Stimulated activated CD8-positive, alpha-beta memory T cell treated with anti-CD3 and anti-CD28 coated beads, Interleukin-4, amount 100 ng/mL, for 4 hours (primary cell): ENCODE measurements around the gene FAM216A.
"Not testable (repeated sequence)": the region's sequence is repeated elsewhere in the genome, so short reads cannot be mapped to it uniquely, and the experiment has no call there.

ENCODE experiments used
- DNase-seq, 2 donors: peaks; one replicate each; pipeline ENCODE4 v3.0.0-alpha.2; 2020; ENCODE audit warnings: low read depth in 2 of 2, low spot score in 1 of 2

The FAM216A gene

DNA sequence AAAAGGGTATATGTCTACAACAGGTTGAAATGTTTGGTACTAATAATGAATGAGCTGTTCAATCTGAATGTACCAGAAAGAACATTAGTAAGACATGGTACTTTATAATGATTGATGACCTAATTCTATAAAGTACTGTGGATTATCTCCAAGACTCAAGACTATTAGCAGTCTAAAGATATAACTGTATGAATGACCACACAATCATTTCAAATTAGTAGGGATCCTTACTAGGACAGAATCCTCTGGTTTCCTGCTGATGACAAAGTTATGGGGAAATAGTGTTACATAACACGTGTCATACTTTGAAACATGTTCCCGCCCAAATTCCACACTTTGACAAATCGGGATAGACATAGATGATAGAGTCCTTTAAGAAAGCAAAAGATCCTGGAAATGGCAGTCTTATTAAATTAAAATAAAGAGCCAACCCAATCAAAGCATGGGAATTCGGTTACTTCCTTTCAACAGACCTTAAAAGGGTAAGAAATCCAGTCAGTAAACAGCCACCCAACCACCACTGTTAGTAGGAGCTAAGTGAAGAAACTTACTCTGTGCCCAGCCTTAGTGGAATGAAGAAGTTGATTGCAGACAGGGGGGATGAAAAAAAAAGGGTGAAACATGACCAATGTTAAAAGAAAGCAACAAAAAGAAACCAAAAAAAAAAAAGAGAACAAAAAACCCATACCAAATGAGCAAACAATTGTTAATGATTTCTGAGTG lies 30.5 kb downstream of the FAM216A start:
- DNase-seq: no peak

DNA sequence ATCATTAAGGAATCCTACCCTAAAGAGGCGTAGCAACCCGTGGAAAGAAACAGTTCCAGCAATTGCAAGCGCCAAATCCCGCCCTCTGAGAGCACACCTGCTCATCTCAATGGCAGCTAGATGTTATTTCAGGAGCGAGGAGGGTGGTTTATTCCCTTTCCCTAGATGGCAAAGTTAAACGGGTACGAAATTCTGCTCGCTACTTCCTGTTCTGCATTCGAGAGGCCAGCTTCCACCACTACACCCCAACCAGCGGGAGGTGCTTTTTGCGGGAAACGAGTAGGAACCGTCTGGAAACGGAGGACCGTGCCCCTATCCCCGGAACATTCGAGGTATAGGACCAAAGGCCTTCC lies 32.7 kb downstream of the FAM216A start:
- no peak for DNase-seq

DNA sequence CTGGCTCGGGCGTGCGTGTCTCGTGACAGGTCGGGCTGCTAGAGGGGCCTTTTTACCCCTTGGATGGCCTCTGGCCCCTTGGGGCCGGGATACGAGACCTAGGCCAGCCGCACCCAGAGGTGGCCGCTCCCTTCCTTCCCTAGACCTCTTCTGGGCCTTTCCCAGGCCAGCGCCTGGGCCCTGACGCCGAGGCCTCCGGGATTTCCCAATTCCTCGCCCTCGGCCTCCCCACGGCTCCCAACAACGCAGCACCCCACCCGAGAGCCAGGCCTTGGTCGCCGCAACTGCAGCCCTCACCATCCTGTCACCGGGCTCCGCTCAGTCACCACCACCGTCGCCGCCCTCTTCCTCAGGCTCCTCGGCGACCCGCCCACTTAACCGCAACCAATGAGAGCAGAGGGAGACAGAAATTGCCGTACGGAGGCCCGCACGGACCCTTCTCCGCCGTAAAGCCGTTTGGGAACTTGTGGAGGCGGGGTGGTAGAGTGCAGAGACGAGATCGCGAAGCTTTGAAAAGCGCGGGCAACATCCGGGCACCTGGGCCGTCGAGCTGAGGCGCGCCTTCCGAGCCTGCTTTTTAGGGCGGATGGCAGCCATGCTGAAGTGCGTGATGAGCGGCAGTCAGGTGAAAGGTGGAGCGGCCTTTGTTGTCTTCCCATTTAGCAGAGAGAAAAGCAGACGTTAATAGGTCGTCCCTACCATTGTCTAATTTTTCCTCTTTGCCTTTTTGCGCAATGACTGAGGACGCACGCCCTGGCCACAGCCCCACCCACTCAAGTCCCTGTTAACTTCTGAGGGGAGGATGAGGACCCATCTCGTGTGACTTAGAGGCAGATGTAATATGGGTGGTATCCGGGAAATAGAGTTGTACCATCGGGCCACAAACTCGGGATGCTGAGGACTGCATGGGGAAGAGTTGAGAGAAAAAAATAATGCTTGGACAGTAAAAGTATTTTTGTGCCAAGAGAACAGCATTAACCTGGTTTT lies 33.4 kb downstream of the FAM216A start, which contains the start of the genes RAD9B and VPS29:
Gene RAD9B, plus strand, starts transcription at position 580 of the 987 bp plus-strand sequence. Its CDS starts 7 bp downstream, at position 587.
Gene VPS29, minus strand, starts transcription at position 360 of the 987 bp plus-strand sequence. Its CDS starts 60 bp downstream, at position 300.
- peak; percentile 97 to 98 for DNase-seq

DNA sequence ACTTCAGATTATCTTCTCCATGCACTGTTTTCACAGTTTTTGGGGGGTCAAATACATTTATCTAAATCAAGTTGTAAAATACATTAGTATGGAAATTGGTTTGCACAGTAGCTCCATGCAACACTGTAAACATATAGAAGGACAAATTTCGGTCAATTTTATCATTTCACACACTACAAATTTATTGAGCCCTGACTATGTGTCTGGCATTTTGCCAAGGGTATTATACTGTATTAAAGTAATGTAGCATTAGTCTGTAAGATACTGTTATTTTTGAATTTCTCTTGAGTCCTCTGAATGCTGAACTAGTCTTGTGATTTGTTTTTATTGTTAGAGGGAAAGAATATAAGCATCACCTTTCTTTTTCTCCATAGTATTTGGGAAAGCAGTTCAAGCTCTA lies 34.8 kb downstream of the FAM216A start:
- no peak for DNase-seq

DNA sequence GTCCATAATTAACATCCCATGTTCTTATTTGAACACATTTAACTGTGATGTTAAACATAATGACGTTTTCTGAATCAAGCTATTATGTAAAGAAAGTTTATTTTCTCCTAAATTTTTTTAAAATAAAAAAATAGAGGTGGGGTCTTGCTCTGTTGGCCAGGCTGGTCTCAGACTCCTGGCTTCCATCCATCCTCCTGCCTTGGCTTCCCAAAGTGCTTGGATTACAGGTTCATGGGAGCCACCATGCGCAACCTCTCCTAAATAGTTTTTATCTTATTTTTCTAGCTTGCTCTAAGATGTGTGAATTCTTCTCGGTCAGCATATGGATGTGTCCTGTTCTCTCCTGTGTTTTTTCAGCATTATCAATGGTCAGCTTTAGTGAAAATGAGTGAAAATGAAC lies 36.7 kb downstream of the FAM216A start:
- no peak for DNase-seq

DNA sequence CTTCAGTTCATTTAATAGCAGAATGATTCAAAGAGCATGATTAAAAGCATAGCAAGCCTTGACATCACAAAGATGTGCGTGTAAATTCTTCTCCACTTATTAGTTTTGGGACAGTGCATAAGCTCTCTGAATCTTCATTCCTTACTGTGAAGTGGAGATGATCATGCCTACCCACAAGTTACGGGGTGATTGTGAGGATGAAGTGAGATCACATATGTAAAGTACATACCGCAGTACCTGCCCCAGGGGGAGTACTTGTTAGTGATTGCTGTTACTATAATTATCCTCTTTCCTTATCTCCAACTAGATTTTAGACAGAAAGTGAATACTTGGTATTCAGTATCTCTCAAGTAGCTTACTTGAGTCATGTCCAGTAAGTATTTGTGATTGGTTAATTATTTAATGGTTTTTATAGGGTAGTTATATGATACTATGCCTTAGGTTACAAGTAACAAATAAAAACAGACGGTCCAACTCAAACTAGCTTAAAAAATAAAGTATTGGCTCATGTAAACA lies 39.5 kb downstream of the FAM216A start:
- DNase-seq: no peak

DNA sequence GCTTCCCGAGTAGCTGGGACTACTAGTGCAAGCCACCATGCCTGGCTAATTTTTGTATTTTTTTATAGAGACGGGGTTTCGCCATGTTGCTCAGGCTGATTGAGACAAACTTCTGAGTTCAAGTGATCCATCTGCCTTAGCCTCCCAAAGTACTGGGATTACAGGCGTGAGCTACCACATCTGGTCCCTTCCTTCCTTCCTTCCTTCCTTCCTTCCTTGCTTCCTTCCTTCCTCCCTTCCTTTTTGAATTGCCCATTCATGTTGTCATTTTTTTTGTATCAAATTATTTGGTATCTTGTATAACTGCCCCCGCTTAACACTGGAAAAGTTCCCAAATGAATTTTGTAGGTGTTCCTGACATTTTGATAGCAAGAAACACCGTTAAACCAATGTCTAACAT lies 45.2 kb downstream of the FAM216A start:
- DNase-seq: no peak

DNA sequence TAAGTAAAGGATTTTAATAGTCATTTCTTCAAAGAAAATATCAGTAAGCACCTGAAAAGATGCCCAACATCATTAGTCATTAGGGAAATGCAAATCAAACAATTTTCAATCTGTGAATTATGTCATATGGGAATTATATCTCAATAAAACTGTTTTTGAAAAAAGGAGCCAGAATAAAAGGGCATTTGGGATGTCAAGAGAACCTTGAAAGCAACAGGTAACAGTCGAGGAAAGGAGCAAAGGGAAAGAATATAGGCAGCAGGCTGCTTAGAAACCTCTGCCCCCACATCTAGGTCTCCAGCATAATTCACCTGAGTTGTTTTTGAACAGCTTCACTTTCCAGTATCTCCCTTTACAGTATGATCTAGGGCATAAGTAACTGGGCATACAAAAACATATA lies 45.7 kb downstream of the FAM216A start:
- no peak for DNase-seq

DNA sequence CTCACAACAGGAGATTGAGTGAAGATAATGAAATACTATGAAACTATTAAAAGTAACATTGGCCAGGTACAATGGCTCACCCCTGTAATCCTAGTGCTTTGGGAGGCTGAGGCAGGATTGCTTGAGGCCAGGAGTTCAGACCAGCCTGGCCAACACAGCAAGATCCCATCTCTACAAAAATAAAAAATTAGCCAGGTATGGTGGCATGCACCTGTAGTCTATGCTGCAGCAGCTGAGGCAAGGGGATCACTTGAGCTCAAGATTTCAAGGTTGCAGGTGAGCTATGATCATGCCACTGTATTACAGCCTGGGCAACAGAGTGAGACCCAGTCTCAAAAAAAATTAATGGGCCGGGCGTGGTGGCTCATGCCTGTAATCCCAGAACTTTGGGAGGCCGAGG lies 48.4 kb downstream of the FAM216A start:
- no peak for DNase-seq

DNA sequence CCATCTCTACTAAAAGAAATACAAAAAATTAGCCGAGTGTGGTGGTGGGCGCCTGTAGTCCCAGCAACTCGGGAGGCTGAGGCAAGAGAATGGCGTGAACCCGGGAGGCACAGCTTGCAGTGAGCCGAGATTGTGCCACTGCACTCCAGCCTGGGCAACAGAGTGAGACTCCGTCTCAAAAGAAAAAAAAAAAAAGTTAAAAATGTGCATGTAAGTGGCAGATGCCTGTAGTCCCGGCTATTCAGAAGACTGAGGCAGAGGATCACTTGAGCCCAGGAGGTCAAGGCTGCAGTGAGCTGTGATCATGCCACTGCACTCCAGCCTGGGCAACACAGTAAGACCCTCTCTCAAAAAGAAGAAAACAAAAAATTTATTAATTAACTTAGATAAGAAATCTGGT lies 49.4 kb downstream of the FAM216A start:
- not testable (repeated sequence) for DNase-seq

DNA sequence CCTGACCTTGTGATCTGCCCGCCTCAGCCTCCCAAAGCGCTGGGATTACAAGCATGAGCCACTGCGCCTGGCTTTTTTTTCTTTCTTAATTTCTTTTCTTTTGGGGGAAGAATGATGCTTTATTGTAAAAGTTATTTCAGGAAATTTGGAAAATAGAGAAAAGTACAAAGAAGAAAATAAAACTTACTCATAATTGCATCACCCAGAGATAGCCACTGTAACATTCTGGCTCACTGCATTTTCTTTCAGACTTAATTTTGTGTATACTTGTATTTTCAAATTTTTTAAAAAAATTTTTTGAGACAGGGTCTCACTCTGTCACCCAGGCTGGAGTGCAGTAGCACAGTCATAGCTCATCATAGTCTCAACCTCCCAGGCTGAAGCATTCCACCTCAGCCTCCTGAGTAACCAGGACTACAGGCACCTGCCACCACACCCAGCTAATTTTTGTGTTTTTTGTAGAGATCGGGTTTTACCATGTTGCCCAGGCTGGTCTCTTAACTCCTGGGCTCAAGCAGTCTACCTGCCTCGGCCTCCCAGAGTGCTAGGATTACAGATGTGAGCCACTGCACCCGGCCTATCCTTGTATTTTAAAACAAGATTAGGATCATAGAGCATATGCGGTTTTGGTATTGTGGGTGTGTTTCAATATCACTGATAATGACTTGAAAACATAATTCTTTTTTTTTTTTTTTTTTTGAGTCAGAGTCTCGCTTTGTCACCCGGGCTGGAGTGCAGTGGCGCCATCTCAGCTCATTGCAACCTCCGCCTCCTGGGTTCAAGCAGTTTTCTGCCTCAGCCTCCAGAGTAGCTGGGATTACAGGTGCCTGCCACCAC lies 52.4 kb downstream of the FAM216A start:
- DNase-seq: not testable (repeated sequence)

DNA sequence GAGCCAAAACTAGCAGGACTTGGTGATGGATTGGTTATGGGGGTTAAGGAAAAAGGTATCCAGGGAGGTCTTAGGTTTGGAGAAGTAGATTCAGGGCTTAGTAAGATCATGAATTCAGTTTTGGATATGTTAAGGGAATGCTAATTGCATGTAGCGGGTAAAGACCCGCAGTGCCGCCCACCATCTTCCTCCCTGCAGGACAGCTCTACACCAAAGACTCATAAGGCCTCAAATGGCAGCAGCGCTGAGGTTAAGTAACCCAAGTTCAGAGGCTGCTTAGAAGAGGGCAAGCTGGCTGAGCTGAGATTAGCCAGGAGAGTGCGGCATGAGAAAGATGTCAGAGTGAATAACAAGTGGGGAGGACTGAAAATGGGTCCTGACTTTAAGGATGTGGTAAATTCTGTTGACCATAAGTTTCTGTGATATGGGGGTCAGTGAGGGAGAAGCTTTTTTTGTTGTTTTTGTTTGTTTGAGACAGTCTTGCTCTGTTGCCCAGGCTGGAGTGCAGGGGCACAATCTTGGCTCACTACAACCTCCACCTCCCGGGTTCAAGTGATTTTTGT lies 59.7 kb downstream of the FAM216A start:
- no peak for DNase-seq

DNA sequence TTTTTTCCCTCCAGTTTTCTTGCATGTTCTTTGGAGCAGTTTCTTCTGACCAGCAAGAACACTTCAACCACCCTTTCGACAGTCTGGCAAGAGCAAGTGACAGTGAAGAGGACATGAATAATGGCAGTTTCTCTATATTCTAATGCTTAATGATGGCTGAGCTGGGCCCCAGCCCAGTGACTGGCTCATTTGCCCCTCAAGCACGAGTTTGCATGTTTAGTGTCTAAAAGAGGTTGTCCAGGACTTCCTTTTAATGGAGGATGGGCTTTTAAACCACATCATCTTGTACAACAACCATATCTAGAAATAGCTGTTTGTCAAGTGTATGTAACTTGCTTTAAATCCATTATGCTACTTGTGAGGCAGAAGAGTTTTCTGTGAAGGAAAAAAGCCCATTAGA lies 61.9 kb downstream of the FAM216A start:
- DNase-seq: no peak

DNA sequence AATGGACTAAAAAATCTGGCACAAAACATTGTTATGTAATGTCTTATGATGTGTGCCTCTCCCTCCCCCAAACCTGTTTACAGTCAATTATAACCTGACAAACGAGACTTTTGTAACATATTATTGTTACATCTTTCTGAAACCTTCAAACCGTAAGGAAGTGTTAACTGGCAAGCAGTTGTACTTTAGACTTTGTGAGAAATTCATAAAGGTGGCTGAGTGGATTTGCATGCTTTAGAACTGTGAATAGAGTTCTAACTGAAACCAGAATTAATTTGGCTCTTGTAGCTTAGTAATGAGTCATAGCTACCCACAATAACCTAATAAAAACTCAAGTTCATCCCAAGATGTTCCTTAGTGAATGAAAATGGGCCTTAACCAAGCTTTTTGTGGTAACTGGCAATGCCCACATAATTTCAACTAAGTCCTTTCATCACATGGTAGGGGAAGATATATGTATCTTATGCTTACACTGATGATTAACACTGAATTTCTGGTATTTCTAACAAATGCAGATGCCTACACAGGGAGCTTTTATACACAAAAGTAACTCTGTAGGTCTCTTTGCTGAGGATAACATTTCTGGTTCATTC lies 63.2 kb downstream of the FAM216A start:
- no peak for DNase-seq

DNA sequence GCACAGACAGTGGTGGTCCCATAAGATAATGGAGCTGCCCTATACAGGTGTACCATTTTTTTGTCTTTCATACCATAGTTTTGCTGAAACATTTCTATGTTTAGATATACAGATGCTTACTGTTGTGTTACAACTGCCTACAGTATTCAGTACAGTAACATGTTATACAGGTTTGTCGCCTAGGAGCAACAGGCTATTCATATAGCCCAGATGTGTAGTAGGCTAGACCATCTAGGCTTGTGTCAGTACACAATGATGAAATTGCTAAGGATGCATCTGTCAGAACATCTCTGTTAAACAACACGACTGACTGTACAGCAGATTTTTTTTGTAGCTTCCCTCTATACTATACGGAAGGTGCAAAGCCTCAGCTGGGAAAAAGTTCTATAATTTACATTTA lies 64.0 kb downstream of the FAM216A start:
- DNase-seq: no peak

DNA sequence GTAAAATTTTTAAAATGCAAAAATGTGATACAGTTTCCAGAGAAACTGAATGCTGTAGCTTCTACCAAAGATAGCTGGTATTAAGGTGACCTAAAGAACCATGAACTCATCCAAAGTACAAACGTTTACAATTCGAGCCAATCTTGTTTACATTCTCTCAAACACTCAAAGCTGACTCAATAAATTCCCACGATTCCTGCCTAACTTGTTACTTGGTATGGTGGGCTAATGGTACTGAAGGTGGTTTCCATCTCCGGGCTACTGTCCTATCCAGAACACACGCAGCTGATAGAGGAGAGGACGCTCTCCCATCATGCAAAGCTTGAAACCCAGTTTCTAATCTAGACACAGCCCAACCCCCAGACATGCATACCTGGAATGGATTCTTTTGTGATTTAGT lies 65.0 kb downstream of the FAM216A start:
- no peak for DNase-seq

DNA sequence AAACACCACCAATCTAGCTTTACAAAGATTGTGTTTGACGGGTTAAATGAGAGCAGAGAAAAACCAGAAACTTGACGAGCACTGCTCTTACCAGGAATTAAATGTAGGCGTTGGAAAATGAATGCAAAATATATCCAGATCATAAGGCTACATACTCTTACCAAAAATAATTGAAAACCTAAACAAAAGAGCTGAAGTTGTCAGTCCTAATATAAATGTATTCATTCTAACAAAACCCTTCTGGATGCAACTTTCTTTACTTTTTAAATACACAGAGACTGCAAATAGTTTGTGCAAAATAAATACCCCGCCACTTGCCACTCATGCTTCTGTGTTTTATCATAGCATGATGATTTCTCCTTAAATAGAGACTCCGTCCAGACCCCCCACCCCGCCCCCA lies 66.2 kb downstream of the FAM216A start:
- no peak for DNase-seq

DNA sequence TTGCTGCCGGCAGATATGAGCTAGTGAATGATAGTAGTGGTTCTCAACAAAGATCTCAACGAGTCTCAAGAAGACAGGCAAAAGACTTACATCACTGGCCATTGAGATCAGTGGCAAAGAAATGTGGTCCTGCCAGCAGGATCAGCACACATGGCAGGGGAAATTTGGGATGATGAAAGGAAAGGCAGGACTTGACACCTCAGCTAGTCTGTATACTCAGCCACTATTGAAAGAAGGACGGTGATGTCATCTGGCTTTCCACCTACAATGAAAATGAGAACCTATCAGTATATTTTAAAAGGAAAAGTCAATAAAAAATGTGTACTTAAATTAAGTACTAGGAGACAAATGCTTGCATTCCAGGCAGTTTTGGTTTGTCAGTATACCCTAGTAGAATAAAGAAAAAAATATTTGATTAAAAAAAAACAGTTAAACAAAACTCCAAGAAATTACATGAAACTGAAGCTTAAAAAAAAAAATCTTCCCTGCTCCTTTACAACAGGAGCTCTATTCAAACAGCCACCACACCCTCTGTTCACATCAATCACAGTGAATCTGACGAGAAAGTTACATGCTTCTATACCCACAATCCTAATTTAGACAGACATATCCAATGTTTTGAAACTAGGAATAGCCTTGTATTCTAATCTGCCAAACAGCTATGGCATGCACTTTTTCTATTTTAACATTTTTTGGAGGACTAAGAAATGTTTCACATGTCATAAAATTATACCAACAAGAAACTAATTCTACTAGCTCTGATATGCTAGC lies 68.4 kb downstream of the FAM216A start:
- DNase-seq: no peak

DNA sequence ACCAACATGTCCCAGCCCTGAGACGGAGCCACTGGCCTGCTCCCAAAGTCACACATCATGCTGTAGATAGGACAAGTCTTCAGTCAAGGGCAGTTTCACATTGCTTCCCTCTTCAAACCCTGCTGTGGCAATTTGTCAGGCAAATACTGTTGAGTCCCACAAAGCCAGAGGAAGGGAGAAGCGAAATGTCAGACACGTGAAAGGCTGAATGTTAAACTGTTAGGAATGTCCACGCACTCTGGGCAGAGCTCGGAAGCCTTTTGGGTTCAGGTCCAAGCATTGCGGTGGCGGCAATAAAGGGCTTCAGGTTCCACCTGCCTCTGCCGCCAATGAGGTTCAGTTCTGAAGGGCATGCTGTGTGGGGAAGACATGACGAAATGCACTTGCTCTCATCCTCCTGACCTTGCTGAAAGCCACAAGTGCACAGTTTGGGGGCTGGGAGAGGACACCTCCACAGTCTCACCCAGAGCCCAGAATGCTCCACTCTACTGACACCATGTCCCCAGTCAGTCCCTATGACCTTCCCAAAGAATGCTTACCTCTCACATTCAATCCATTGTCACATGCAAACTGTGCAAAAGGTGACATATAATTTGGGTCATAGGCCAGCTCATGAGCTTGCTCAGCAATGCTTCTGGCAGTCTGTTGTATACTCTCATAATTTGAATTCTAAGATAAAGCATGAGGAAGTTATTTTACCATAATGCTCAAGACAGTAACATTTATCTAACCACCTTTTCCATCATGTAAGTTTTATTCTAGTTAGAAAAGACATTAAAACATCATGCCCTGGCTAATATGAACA lies 69.2 kb downstream of the FAM216A start:
- no peak for DNase-seq
